ENCODE data around the gene ITFG2.

- TF ChIP-seq POLR2A (IDR thresholded peaks at IDR 0.05) = no peak
- TF ChIP-seq CTCF (IDR thresholded peaks at IDR 0.05) = no peak
Measured at GRCh38 chr12:2773199-2773875, 39.1 kb upstream of the ITFG2 start.

Data from lower leg skin (tissue), 3 donors.